Activated CD8-positive, alpha-beta T cell treated with anti-CD3 and anti-CD28 coated beads for 36 hours (primary cell): ENCODE data around the gene PPP1CA. TPM values are rescaled to one million over a fixed set of nuclear protein-coding genes. Genes with fewer than 3 reads are reported as not detected.

Experiments
- ATAC-seq: fragments of 200-7000 bp; cut with Tn5 transposase; one replicate; pipeline ENCODE4 v1.10.0; 2021; ENCODE audit warnings: mild to moderate bottlenecking, moderate library complexity
- CTCF ChIA-PET: fragments of 350-600 bp; sonication (Branson Sonifier 250); formaldehyde crosslinking; loops from one replicate; lab custom pipeline; 2021; ENCODE audit warnings: antibody characterized with exemption; lab: Charles Lee
- POLR2A ChIA-PET: fragments of 350-600 bp; sonication (Branson Sonifier 250); formaldehyde crosslinking; loops from one replicate; lab custom pipeline; 2021; ENCODE audit warnings: antibody characterized with exemption; lab: Charles Lee
- DNase-seq: peaks from one replicate; pipeline ENCODE4 v3.0.0-alpha.2; 2020
- H3K27ac Mint-ChIP-seq: one replicate; pipeline ENCODE4 v1.8.0; 2021; ENCODE audit warnings: mild to moderate bottlenecking, mixed read lengths
- H3K27me3 Mint-ChIP-seq: one replicate; pipeline ENCODE4 v1.8.0; 2021; ENCODE audit warnings: mixed read lengths
- H3K36me3 Mint-ChIP-seq: one replicate; pipeline ENCODE4 v1.8.0; 2021; ENCODE audit warnings: low read depth, mixed read lengths
- H3K4me1 Mint-ChIP-seq: one replicate; pipeline ENCODE4 v1.8.0; 2021; ENCODE audit warnings: low read depth, mixed read lengths
- H3K4me3 Mint-ChIP-seq: one replicate; pipeline ENCODE4 v1.8.0; 2021; ENCODE audit warnings: mild to moderate bottlenecking, moderate library complexity, mixed read lengths
- H3K9me3 Mint-ChIP-seq: one replicate; pipeline ENCODE4 v1.8.0; 2021; ENCODE audit warnings: mixed read lengths
- CTCF ChIP-seq: fragments of 200-600 bp; IDR thresholded peaks from one replicate; pipeline ENCODE4 v1.8.0; 2022; ENCODE audit warnings: antibody characterized with exemption, mild to moderate bottlenecking
- intact Hi-C: fragments of 100-400 bp; cut with micrococcal nuclease; formaldehyde crosslinking; loops from one replicate; pipeline ENCODE4 v1.10.0; 2022
- total RNA-seq, 2 experiments: library from RNA; stranded (reverse); gene quantifications; one replicate each; pipeline ENCODE4 v1.2.3, GENCODE V29; 2021

The PPP1CA gene
- total RNA-seq, 2 experiments from 2014 or later, result 249 to 258 TPM

GRCh38 chr11:67381244-67381972 is 20.2 kb downstream of the PPP1CA start:
- TF ChIP-seq CTCF, result no peak
- ChIA-PET CTCF (interaction anchor here (0.6 to 30.8 kb wide), 25 partner anchors 10 to 213 kb away, joined by 3 to 883 read pairs (median 9); partner anchors contain the start of genes ANKRD13D, CLCF1, POLD4 and PPP1CA), POLR2A (interaction anchor here (0.6 to 3.3 kb wide), 11 partner anchors 10 to 142 kb away, joined by 3 to 16 read pairs (median 6); partner anchors contain the start of genes POLD4 and RAD9A)
- H3K27me3 Mint-ChIP-seq, result no peaks in the 10 kb centered on the region
- ATAC-seq (no peak), DNase-seq (no peak)
- intact Hi-C loops, result no loop called here
- no peaks in the 10 kb centered on the region for H3K36me3 Mint-ChIP-seq
- no peaks in the 10 kb centered on the region for H3K9me3 Mint-ChIP-seq
- peak overlapping the region; percentile 17 for H3K27ac Mint-ChIP-seq
- no peak overlapping the region for H3K4me3 Mint-ChIP-seq
- peaks cover 2% of the 10 kb centered on the region for H3K4me1 Mint-ChIP-seq

- no peak overlapping the region for H3K4me3 Mint-ChIP-seq
- intact Hi-C loops, result no loop called here
- no peak for ATAC-seq
- ChIA-PET CTCF (interaction anchor here (1.2 to 30.8 kb wide), 4 partner anchors 16 to 35 kb away, joined by 3 to 883 read pairs (median 90); partner anchors contain the start of genes POLD4 and PPP1CA), POLR2A (interaction anchor here (1.6 kb wide), 1 partner anchor 140 kb away, joined by 6 read pairs; no protein-coding TSS in a partner anchor)
- no peak for TF ChIP-seq CTCF
- H3K36me3 Mint-ChIP-seq, result no peaks in the 10 kb centered on the region
- H3K27me3 Mint-ChIP-seq, result peaks cover 11% of the 10 kb centered on the region
- H3K27ac Mint-ChIP-seq, result no peak overlapping the region
- DNase-seq, result no peak
- no peaks in the 10 kb centered on the region for H3K9me3 Mint-ChIP-seq
- H3K4me1 Mint-ChIP-seq, result peaks cover 12% of the 10 kb centered on the region
Measured at GRCh38 chr11:67379061-67380058, 22.3 kb downstream of the PPP1CA start.

- no peak for TF ChIP-seq CTCF
- H3K27me3 Mint-ChIP-seq, result peaks cover 13% of the 10 kb centered on the region
- no peak overlapping the region for H3K27ac Mint-ChIP-seq
- ChIA-PET CTCF (interaction anchor here (5.3 to 30.8 kb wide), 3 partner anchors 15 to 34 kb away, joined by 70 to 883 read pairs (median 109); partner anchors contain the start of gene POLD4), POLR2A (no interaction called here)
- no peak overlapping the region for H3K4me3 Mint-ChIP-seq
- intact Hi-C loops, result no loop called here
- no peaks in the 10 kb centered on the region for H3K36me3 Mint-ChIP-seq
- H3K4me1 Mint-ChIP-seq, result peaks cover 19% of the 10 kb centered on the region
- no peak for DNase-seq
- no peaks in the 10 kb centered on the region for H3K9me3 Mint-ChIP-seq
- no peak for ATAC-seq
Measured at GRCh38 chr11:67378544-67378943, 23.1 kb downstream of the PPP1CA start.

GRCh38 chr11:67376873-67377808 is 24.5 kb downstream of the PPP1CA start:
- no peaks in the 10 kb centered on the region for H3K9me3 Mint-ChIP-seq
- H3K36me3 Mint-ChIP-seq, result no peaks in the 10 kb centered on the region
- H3K4me1 Mint-ChIP-seq, result peaks cover 18% of the 10 kb centered on the region
- H3K27me3 Mint-ChIP-seq, result peaks cover 15% of the 10 kb centered on the region
- ChIA-PET POLR2A (interaction anchor here (0.8 to 2.3 kb wide), 4 partner anchors 9 to 137 kb away, joined by 3 to 5 read pairs (median 3); no protein-coding TSS in a partner anchor), CTCF (interaction anchor here (0.9 to 30.8 kb wide), 5 partner anchors 15 to 115 kb away, joined by 3 to 883 read pairs (median 5); partner anchors contain the start of gene POLD4)
- TF ChIP-seq CTCF, result no peak
- intact Hi-C loops, result no loop called here
- no peak overlapping the region for H3K27ac Mint-ChIP-seq
- no peak overlapping the region for H3K4me3 Mint-ChIP-seq
- no peak for DNase-seq
- ATAC-seq, result no peak
